HEK293T (cell line): ENCODE measurements around the gene GRK4.

Experiments
- HDGF ChIP-seq: fragments of 450-650 bp; IDR thresholded peaks from 2 replicates; pipeline ENCODE4 v1.6.1; 2017; ENCODE audit warnings: antibody characterized with exemption, borderline replicate concordance
- L3MBTL2 ChIP-seq: fragments of 450-650 bp; conservative IDR thresholded peaks from 2 replicates; pipeline ENCODE4 v1.6.1; 2016; ENCODE audit warnings: mild to moderate bottlenecking
- SUZ12 ChIP-seq: fragments of 450-650 bp; IDR thresholded peaks from 2 replicates; pipeline ENCODE4 v1.6.1; 2016; ENCODE audit warnings: mild to moderate bottlenecking
- ZNF384 ChIP-seq: fragments of 450-650 bp; IDR thresholded peaks from 2 replicates; pipeline ENCODE4 v1.6.1; 2016

DNA sequence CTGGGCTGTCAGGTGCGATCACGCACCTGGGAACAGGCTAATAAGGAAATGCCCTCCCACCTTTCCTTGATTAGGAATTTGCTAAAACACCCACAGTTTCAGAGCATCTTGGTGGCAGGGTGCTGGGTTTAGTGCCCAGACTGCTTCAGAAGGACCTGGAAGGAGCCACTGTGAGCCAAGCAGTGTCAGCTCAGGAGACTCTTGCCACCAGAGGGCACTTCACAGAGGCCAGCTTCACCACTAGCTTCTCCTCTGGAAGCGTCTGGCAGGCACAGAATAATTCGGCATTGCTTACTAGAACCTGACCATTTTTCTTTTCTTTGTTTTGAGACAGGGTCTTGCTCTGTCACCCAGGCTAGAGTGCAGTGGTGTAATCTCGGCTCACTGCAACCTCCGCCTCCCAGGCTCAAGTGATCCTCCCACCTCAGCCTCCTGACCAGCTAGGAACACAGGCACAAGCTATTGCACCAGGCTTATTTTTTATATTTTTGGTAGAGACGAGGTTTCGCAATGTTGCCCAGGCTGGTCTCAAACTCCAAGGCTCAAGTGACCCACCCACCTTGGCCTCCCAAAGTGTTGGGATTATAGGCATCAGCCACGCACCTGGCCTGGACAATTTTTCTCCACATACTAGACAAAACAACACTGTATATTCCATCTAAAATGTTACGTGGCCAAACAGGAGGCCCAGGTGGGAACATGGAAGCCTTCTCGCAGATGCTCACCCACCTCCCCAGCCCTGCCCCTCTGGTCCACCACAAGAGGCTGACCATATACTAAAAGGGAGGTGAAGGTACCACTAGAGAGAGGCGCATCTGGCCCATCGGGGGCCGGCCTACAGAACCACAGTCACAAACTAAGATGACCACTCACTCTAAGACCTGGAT, 14.2 kb upstream of the GRK4 start:
- TF ChIP-seq HDGF: no peak
- TF ChIP-seq L3MBTL2: no peak
- no peak for TF ChIP-seq SUZ12
- no peak for TF ChIP-seq ZNF384
